ENCODE results near the gene ILF3. TPM values are rescaled to one million over a fixed set of nuclear protein-coding genes. Genes with fewer than 3 reads are reported as not detected.
A peak's percentile ranks its signal among the peaks of the same experiment; 100 is the strongest.

The ILF3 gene
- total and polyA plus RNA-seq, 5 donors from 2014 or later: 54.8 to 444 (median 63.8) TPM

GRCh38 chr19:10692673-10693264 lies 38.6 kb downstream of the ILF3 start:
- Histone ChIP-seq H3K27ac (ENCODE audit: insufficient read depth, low read length, poor library complexity, severe bottlenecking) (no peak overlapping the region), H3K4me3 (ENCODE audit: low read depth, low read length) (no peak overlapping the region), H3K36me3 (ENCODE audit: control insufficient read depth, insufficient read depth, low read length) (peaks cover 36% of the 10 kb centered on the region), H3K4me1 (ENCODE audit: control insufficient read depth, insufficient read depth, low read length, poor library complexity, severe bottlenecking) (peaks cover 10% of the 10 kb centered on the region), H3K9me3 (ENCODE audit: control insufficient read depth in 2 of 2, low read length in 2 of 2) (no peaks in the 10 kb centered on the region), H3K27me3 (ENCODE audit: control insufficient read depth, insufficient read depth, low read length) (no peaks in the 10 kb centered on the region)
- H3K27ac Mint-ChIP-seq: no peak overlapping the region
- ATAC-seq (ENCODE audit: low read depth in 2 of 2) (no peak), DNase-seq (no peak)
- H3K9me3 Mint-ChIP-seq: peaks cover 0 to 2% (median 0%) of the 10 kb centered on the region in 7 donors
- peaks cover 26% of the 10 kb centered on the region for H3K27me3 Mint-ChIP-seq
- peak overlapping the region in 2 of 4 donors; percentile 31 to 64 for H3K4me3 Mint-ChIP-seq
- H3K36me3 Mint-ChIP-seq: peaks cover 16% of the 10 kb centered on the region
- H3K4me1 Mint-ChIP-seq: peaks cover 4 to 21% (median 17%) of the 10 kb centered on the region in 4 donors

GRCh38 chr19:10694706-10695307 lies 40.7 kb downstream of the ILF3 start:
- Histone ChIP-seq H3K4me3 (ENCODE audit: low read depth, low read length) (no peak overlapping the region), H3K36me3 (ENCODE audit: control insufficient read depth, insufficient read depth, low read length) (peaks cover 18% of the 10 kb centered on the region), H3K27me3 (ENCODE audit: control insufficient read depth, insufficient read depth, low read length) (no peaks in the 10 kb centered on the region), H3K9me3 (ENCODE audit: control insufficient read depth in 2 of 2, low read length in 2 of 2) (no peaks in the 10 kb centered on the region), H3K27ac (ENCODE audit: insufficient read depth, low read length, poor library complexity, severe bottlenecking) (no peak overlapping the region), H3K4me1 (ENCODE audit: control insufficient read depth, insufficient read depth, low read length, poor library complexity, severe bottlenecking) (peaks cover 10% of the 10 kb centered on the region)
- H3K9me3 Mint-ChIP-seq: peaks cover 0 to 2% (median 0%) of the 10 kb centered on the region in 7 donors
- H3K36me3 Mint-ChIP-seq: peaks cover 9% of the 10 kb centered on the region
- ATAC-seq (ENCODE audit: low read depth in 2 of 2) (no peak), DNase-seq (no peak)
- H3K27me3 Mint-ChIP-seq: peaks cover 32% of the 10 kb centered on the region
- peaks cover 4 to 25% (median 17%) of the 10 kb centered on the region in 4 donors for H3K4me1 Mint-ChIP-seq
- peak overlapping the region in 1 of 4 donors; percentile 38 for H3K4me3 Mint-ChIP-seq
- no peak overlapping the region for H3K27ac Mint-ChIP-seq

DNA sequence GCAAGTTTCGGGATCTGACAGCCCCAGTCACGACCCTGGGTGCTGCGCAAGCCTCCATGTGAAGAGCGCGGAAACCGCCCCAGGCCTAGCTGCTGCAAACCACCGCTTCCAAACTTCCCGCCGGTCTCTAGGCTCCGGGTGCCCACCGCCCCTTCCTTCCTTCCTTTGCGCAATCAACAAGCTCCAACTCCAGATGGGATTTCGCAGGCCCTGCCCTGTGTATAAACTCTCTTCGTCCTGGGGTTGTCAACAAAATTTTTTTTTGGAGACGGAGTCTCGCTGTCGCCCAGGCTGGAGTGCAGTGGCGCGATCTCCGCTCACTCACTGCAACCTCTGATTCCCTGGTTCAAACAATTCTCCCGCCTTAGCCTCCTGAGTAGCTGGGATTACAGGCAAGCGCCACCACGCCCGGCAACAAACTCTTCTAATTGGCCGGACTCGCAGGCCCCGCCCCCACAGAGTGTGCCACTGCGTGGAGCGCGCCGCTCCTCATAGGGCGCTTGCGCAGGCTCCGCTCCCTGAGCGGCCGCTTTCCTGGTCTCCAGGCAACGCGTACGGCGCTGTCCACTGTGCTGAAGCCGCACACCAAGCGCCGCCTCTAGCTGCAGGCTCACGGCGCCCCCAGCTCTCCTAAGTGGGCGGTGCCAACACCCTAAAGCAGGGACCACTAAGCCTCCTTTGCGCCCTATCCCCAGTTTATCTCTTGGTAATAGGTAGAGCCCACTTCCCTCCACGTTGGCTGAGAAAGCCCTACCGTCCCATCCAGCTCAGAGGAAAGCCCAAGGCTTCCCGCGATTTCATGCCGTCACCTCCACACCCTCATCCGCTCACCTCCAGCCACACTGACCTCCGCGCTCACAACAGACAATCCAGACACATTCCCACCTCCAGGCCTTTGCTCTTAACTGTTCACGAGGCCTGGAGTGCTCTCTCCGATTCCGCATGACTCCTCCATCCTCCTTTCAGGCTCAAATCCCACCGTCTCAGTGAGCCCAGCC lies 41.6 kb downstream of the ILF3 start:
- Histone ChIP-seq H3K4me1 (ENCODE audit: control insufficient read depth, insufficient read depth, low read length, poor library complexity, severe bottlenecking) (peaks cover 10% of the 10 kb centered on the region), H3K9me3 (ENCODE audit: control insufficient read depth in 2 of 2, low read length in 2 of 2) (no peaks in the 10 kb centered on the region), H3K4me3 (ENCODE audit: low read depth, low read length) (peak overlapping the region; percentile 37), H3K27ac (ENCODE audit: insufficient read depth, low read length, poor library complexity, severe bottlenecking) (no peak overlapping the region), H3K27me3 (ENCODE audit: control insufficient read depth, insufficient read depth, low read length) (no peaks in the 10 kb centered on the region), H3K36me3 (ENCODE audit: control insufficient read depth, insufficient read depth, low read length) (peaks cover 10% of the 10 kb centered on the region)
- Mint-ChIP-seq H3K27ac (no peak overlapping the region), H3K36me3 (peaks cover 5% of the 10 kb centered on the region), H3K4me1 (peaks cover 4 to 27% (median 17%) of the 10 kb centered on the region in 4 donors), H3K9me3 (peaks cover 0 to 2% (median 0%) of the 10 kb centered on the region in 7 donors), H3K27me3 (peaks cover 33% of the 10 kb centered on the region), H3K4me3 (peak overlapping the region; percentile 34 to 94 (median 84))
- ATAC-seq (ENCODE audit: low read depth in 2 of 2) (peak; percentile 93 to 96), DNase-seq (peak; percentile 74 to 93 (median 83))

- no peaks in the 10 kb centered on the region for H3K27me3 ChIP-seq (ENCODE audit: control insufficient read depth, insufficient read depth, low read length)
- no peak overlapping the region for H3K27ac ChIP-seq (ENCODE audit: insufficient read depth, low read length, poor library complexity, severe bottlenecking)
- peaks cover 9 to 28% (median 20%) of the 10 kb centered on the region in 4 donors for H3K4me1 Mint-ChIP-seq
- H3K4me3 Mint-ChIP-seq: peak overlapping the region in 3 of 4 donors; percentile 45 to 59 (median 58)
- peaks cover 28% of the 10 kb centered on the region for H3K27me3 Mint-ChIP-seq
- DNase-seq (peak; percentile 57 to 77 (median 65)), ATAC-seq (ENCODE audit: low read depth in 2 of 2) (no peak)
- no peak overlapping the region for H3K4me3 ChIP-seq (ENCODE audit: low read depth, low read length)
- no peaks in the 10 kb centered on the region for H3K9me3 ChIP-seq (ENCODE audit: control insufficient read depth in 2 of 2, low read length in 2 of 2)
- no peaks in the 10 kb centered on the region for H3K36me3 Mint-ChIP-seq
- H3K36me3 ChIP-seq (ENCODE audit: control insufficient read depth, insufficient read depth, low read length): no peaks in the 10 kb centered on the region
- H3K4me1 ChIP-seq (ENCODE audit: control insufficient read depth, insufficient read depth, low read length, poor library complexity, severe bottlenecking): peaks cover 24% of the 10 kb centered on the region
- peaks cover 0 to 2% (median 0%) of the 10 kb centered on the region in 7 donors for H3K9me3 Mint-ChIP-seq
- H3K27ac Mint-ChIP-seq: no peak overlapping the region
Measured at GRCh38 chr19:10699650-10700335, 45.6 kb downstream of the ILF3 start.

GRCh38 chr19:10701955-10702525 lies 47.9 kb downstream of the ILF3 start:
- Mint-ChIP-seq H3K27ac (peak overlapping the region; percentile 20 to 95 (median 84)), H3K36me3 (no peaks in the 10 kb centered on the region)

GRCh38 chr19:10706990-10707389 lies 52.8 kb downstream of the ILF3 start:
- Mint-ChIP-seq H3K36me3 (no peaks in the 10 kb centered on the region), H3K27me3 (no peaks in the 10 kb centered on the region), H3K4me1 (peaks cover 0 to 3% (median 1%) of the 10 kb centered on the region in 4 donors), H3K9me3 (no peaks in the 10 kb centered on the region), H3K4me3 (no peak overlapping the region), H3K27ac (no peak overlapping the region)
- Histone ChIP-seq H3K4me1 (ENCODE audit: control insufficient read depth, insufficient read depth, low read length, poor library complexity, severe bottlenecking) (peaks cover 4% of the 10 kb centered on the region), H3K36me3 (ENCODE audit: control insufficient read depth, insufficient read depth, low read length) (no peaks in the 10 kb centered on the region), H3K4me3 (ENCODE audit: low read depth, low read length) (no peak overlapping the region), H3K27me3 (ENCODE audit: control insufficient read depth, insufficient read depth, low read length) (no peaks in the 10 kb centered on the region), H3K27ac (ENCODE audit: insufficient read depth, low read length, poor library complexity, severe bottlenecking) (no peak overlapping the region), H3K9me3 (ENCODE audit: control insufficient read depth in 2 of 2, low read length in 2 of 2) (no peaks in the 10 kb centered on the region)
- DNase-seq: no peak
- no peak for ATAC-seq (ENCODE audit: low read depth in 2 of 2)

More at GRCh38 chr19:10701955-10702525, 47.9 kb downstream of the ILF3 start:
- ATAC-seq (ENCODE audit: low read depth in 2 of 2) (peak; percentile 9 to 14), DNase-seq (peak in 1 of 3 donors; percentile 31)
- Histone ChIP-seq H3K4me3 (ENCODE audit: low read depth, low read length) (peak overlapping the region; percentile 86), H3K27ac (ENCODE audit: insufficient read depth, low read length, poor library complexity, severe bottlenecking) (peak overlapping the region; percentile 57), H3K27me3 (ENCODE audit: control insufficient read depth, insufficient read depth, low read length) (no peaks in the 10 kb centered on the region), H3K36me3 (ENCODE audit: control insufficient read depth, insufficient read depth, low read length) (no peaks in the 10 kb centered on the region), H3K4me1 (ENCODE audit: control insufficient read depth, insufficient read depth, low read length, poor library complexity, severe bottlenecking) (peaks cover 14% of the 10 kb centered on the region), H3K9me3 (ENCODE audit: control insufficient read depth in 2 of 2, low read length in 2 of 2) (no peaks in the 10 kb centered on the region)
- H3K4me1 Mint-ChIP-seq: peaks cover 5 to 11% (median 7%) of the 10 kb centered on the region in 4 donors
- H3K4me3 Mint-ChIP-seq: peak overlapping the region; percentile 93 to 98 (median 96)
- H3K27me3 Mint-ChIP-seq: peaks cover 13% of the 10 kb centered on the region
- H3K9me3 Mint-ChIP-seq: peaks cover 0 to 1% (median 0%) of the 10 kb centered on the region in 7 donors

- no peaks in the 10 kb centered on the region for H3K27me3 Mint-ChIP-seq
- no peaks in the 10 kb centered on the region for H3K36me3 Mint-ChIP-seq
- H3K36me3 ChIP-seq (ENCODE audit: control insufficient read depth, insufficient read depth, low read length): no peaks in the 10 kb centered on the region
- H3K27me3 ChIP-seq (ENCODE audit: control insufficient read depth, insufficient read depth, low read length): no peaks in the 10 kb centered on the region
- H3K4me3 ChIP-seq (ENCODE audit: low read depth, low read length): no peak overlapping the region
- H3K4me1 ChIP-seq (ENCODE audit: control insufficient read depth, insufficient read depth, low read length, poor library complexity, severe bottlenecking): no peaks in the 10 kb centered on the region
- no peaks in the 10 kb centered on the region for H3K9me3 Mint-ChIP-seq
- no peak overlapping the region for H3K27ac ChIP-seq (ENCODE audit: insufficient read depth, low read length, poor library complexity, severe bottlenecking)
- no peaks in the 10 kb centered on the region for H3K4me1 Mint-ChIP-seq
- no peak overlapping the region for H3K4me3 Mint-ChIP-seq
- DNase-seq: no peak
- no peak overlapping the region for H3K27ac Mint-ChIP-seq
- no peak for ATAC-seq (ENCODE audit: low read depth in 2 of 2)
- H3K9me3 ChIP-seq (ENCODE audit: control insufficient read depth in 2 of 2, low read length in 2 of 2): no peaks in the 10 kb centered on the region
Measured at GRCh38 chr19:10707440-10707839, 53.3 kb downstream of the ILF3 start.
